ENCODE results near the gene AADACL4.

- TF ChIP-seq CTCF (IDR thresholded peaks at IDR 0.05; ENCODE audit: low read depth, low read length): no peak
- TF ChIP-seq EZH2phosphoT487 (IDR thresholded peaks at IDR 0.05; ENCODE audit: low read depth): no peak
Measured at GRCh38 chr1:12621346-12622335, 22.2 kb upstream of the AADACL4 start.

Measured in OCI-LY3 (cell line).